Stimulated activated CD4-positive, alpha-beta T cell treated with anti-CD3 and anti-CD28 coated beads, Interleukin-1b, Interleukin-23, amount 100 ng/mL, for 48 hours (primary cell): ENCODE results near the gene PRKACB.

Experiments
- DNase-seq: peaks from one replicate; pipeline ENCODE4 v3.0.0-alpha.2; 2020

PRKACB gene

DNA sequence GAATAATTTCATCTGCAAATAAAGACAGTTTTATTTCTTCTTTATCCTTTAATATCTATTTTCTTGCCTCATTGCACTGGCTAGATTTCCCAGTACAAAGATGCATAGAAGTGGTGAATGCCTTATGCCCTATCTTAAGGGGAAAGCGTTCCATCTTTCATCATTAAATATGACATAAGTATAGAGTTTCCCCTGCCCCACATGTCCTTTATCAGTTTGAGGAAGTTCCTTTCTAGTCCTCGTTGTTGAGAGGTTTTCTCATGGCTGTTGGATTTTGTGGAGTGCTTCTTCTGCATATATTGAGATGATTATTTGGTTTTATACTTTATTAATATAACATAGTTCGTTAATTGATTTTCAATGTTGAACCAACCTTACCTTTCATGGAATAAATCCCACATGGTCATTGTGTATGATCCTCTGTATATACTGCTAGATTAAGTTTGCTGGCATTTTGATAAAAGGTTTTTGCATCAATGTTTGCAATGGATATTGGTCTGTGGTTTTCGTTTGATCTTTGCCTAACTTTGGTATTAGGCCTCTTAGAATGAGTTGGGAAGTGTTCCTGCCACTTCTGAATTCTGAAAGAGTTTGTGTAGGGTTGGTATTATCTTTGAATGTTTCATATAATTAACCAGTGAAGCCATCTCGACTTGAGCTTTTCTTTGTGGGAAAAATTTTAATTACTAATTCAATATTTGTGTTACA is 15.6 kb downstream of the PRKACB start:
- no peak for DNase-seq

DNA sequence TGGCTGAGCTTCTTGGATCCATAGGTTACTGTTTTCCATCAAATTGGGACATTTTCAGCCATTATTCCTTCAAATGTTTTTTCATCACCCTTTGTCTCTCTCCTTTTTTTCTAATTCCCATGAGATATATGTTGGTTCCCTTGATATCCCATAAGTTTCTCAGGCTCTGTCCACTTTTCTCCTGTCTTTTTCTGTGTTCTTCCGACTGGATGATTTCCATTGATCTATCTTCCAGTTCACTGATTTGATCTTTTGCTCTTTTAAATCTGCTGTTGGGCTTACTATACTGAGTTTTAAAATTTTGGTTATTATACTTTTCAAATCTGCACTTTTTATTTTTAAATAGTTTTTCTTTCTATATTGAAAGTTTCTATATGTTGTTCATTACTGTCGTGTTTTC is 18.2 kb downstream of the PRKACB start:
- no peak for DNase-seq

DNA sequence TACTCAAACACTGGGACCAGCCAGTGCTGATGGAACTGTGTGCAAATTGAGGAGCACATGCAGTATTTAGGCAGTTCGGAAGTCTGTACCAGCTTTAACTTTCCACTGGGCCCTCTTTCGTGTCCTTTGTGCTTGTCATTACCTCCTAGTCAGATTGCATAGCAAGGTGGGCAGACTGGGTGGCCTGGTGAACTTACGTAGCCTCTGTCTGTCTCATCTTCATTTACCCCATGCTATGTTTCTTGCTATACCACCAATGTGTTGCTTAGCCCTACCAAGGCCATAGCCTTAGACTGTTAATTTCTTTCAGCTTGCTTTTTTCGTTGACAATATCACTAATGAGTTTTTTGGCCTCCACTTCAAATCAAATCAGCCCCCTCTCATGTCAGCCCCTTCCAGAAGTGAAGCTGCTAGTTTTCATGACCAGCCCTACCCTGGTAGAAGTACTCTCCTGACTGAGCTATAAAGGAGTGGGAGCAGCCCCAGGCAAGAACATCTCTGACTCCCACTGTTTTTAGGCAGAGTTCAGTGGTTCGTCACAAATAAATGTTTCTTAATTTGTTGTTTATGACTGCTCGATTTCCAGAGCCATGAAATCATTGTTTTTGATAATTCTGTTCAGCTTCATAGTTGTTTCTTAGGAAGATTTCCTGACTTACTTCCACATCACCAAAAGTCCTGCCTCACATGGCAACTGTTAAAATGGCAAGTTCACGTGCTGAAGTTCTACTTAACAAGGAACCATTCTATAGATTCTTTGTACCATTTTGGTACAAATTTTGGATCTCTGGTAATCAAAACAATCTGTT is 19.3 kb downstream of the PRKACB start:
- DNase-seq = no peak

DNA sequence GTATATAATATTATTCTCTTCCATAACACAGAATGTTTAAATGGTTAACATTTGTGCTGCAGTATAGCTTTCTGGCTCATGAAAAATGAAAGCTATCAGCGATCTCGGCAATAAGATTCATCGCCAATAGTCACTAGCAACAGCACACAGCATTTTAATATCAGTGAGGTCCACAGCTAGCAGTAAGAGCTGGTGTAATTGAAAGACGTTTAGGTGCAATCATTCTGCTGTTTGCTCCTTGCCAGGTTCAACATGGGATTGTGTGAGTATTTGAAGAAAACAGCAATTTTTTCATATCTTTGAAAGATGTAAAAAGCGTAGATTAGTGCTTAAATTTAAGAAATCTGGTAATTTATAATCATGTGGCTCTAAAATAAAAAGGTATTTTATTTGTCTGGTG is 20.1 kb downstream of the PRKACB start:
- no peak for DNase-seq

DNA sequence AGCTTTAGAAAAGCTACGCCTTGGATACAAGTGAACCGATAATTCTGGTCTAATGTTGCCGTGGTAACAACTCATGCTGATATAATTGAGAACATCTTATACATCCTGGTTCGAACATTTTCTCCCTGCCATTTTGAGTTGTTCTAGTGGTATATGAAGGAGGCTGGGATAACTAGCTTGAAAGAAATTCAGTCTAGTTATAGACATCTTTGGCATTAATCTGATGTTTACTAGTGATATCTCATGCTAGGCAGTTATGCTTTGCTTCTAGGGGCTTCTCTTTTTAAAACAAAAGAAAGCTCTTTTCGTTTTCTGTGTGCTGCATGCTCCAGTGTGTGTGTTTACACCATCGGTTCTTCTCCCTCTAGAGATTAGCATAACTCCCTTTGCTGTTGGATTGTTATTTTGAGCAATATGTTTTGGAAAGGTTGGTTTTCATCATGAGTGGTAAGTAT is 20.5 kb downstream of the PRKACB start:
- no peak for DNase-seq

DNA sequence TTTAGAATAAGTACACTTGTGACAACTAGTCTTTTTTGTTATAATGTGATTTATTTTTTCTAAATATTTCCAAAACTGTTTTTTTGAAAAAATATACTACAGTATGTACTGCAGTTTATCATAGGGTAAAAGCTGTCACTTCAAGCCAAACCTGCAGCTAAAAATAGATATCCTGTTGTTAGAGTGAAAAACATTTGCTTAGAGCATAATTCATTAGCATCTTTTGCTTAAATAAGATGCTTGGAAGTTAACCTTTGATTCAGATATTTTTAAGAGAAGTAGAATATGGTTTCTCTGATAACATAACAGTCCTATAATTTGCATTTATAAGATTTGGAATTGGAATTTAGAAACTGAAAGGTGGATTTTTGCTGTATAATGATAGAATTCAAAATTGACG is 21.5 kb downstream of the PRKACB start:
- no peak for DNase-seq

DNA sequence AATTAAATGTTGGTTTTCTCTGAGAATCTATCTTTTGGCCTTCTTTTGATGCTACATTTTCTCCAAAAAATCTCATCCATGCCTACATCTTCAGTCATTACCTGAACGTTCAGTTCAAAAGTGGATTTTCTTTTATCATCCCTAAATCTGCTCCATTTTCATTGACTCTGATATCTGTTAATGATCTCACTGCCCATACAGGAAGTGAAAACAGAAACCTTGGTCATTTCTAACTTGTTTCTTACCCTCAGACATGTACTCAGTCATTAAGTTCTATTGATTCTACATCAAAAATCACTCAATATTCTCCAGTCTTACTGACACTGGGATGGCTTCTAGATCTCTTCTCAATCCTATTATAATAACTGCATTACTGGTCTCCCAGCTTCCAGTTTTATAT is 22.7 kb downstream of the PRKACB start:
- DNase-seq = no peak

DNA sequence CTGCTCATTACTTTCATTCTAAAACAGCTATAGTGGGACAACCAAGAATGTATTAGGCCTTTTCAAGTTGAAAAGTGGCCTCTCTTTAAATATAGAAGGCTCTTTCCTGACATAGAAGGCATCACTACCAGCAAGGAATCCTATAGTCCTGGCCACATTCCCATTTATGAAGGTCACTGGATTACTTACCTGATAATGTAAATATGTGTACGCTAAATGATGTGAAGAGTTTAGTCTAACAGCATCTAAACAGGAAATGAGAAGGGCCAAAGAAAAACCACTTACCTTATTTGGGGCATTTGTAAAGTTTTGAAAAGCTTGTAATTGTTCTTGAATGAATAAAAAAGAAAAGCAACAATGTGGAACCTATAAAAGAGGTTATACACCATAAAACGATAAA is 24.7 kb downstream of the PRKACB start:
- DNase-seq = no peak

DNA sequence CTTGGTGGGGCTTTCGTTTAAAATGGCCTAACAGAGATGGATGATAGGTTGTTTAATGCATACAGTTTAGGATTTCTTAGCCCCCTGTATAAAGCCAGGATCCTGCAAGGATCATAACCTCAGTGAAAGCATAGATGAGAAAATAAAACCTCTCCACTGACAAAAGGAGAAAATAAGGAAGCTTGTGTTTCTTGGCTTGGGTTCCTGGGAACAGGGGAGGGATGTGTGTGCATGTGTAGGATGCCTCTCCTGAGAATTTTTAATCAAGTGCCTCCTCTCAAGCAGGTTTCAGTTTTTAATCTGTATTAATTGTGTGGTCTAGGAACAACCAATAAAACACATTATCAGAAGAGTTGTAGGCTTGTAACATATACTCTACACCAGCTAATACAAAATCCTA is 26.1 kb downstream of the PRKACB start:
- no peak for DNase-seq

DNA sequence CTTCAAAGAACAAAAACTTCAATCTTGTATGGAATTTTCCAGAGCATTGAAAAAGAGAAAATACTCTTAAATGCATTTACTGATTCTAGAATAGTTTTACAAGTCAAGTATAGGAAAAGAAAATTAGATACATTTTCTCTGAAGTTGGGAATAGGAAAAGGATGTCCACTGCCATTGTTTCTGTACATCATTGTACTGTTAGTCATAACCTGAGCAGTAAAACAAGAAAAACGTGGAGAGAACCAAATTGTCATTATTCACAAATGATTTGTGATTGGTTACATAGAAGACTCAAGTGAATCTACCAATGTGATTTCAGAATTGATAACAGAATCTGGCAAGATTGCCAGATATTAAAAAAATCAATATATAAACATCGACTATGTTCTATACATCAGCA is 27.4 kb downstream of the PRKACB start:
- no peak for DNase-seq

DNA sequence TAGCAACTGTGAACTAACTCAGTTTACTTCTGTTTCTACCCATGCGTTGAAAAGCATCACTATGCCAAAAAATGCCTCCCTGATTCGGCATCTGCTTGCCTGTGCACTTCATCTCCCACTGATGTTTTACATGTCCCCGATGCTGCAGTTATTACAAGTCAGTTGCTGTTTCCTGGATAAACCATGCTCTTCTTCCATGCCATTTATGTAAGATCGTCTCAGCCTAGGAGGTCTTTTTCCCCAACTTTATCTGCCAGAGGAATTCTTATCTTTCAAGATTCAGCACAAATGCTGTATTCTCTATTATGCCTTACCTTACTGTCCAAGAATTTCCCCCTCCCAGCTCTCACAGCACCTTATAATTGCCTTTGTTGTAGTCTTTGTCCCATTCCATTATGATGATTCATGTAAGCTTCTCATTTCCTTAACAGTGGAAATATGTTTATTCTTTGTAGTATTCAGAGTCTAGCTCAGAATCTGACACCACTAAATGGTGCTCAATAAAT is 30.0 kb downstream of the PRKACB start:
- no peak for DNase-seq

DNA sequence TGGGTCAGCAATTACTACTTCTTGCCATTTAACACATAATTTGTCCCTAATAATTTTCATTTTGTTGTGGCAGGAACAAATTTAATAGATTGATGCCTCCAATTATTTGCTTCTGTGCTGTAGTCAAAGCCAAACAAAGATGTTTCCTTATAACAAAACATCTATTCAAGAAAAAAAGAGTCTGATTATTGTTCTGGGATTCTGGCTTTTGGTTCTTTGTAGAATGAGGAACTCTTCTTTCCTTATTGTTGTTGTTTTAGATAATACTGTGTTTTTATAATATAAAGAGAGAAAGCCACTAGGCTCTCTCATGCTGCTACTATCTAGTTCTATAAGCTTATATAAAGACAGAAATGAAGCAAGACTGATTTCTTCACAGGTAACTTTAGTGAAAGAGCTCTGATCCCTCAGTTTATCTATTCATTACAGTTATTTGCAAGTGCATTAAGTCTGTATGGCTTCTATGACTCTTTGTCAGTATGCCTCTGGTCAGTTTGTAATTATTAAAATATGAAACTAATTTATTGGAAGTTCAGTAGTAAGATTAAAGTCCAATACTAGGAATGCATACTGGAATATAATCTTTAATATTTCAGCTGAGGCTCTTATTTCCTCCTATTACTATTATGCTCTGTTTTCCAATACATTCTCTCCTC is 37.4 kb downstream of the PRKACB start:
- DNase-seq = no peak

DNA sequence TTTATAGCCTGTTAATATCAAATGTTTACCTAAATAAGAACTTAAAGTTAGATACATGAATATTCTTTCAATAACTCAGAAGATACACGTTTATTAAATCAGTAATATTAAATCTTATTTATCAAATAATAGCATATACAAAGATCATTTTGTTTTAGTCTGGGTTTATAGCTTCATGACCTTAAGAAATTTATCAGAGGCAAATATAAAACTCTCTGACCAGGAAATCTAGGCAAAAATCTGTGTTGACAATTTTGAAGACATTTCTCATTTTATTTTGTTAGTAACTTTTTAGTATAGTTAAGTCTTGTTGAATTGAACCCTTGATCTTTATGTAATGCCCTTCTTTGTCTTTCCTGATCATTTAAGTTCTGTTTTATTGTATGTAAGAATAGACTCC is 46.4 kb downstream of the PRKACB start:
- no peak for DNase-seq

DNA sequence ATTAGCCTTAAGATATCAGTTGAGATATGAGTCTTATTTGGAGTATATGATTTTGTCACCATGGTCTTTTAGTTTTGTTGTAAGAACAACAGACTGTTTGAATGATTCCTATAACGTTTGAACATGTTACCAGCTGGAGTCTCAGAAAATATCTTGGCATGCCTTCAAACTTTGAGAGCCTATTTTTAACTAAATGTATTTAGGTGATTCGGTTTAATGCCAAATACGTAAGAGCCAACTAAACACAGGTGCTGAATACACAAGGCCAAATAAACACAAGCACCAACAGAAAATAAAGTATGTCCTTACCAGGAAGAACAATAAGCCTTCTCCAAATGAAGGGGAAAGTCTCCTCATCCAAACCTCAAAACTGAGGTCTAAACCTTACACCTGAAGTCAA is 48.6 kb downstream of the PRKACB start:
- no peak for DNase-seq

DNA sequence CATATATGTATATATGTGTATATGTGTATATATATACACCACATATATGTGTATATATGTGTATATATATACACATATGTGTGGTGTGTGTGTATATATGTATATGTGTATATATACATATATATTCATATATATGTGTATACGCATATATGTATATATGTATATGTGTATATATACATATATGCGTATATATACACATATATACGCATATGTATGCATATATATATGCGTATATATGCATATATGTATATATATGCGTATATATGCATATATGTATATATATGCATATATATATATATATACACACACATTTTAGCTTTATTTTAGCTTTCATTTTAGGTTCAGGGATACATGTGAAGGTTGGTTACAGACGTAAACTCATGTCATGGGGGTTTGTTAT is 54.8 kb downstream of the PRKACB start:
- no peak for DNase-seq

DNA sequence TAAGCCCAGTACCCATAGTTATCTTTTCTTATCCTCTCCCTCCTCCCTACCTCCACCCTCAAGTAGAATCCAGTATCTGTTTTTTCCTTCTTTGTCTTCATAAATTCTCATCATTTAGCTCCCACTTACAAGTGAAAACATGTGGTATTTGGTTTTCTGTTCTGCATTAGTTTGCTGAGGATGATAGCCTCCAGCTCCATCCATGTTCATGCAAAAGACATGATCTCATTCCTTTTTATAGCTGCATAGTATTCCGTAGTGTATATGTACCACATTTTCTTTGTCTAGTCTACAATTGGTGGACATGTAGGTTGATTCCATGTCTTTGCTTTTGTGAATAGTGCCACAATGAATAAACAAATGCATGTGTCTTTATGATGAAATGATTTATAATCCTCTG is 55.2 kb downstream of the PRKACB start:
- no peak for DNase-seq

DNA sequence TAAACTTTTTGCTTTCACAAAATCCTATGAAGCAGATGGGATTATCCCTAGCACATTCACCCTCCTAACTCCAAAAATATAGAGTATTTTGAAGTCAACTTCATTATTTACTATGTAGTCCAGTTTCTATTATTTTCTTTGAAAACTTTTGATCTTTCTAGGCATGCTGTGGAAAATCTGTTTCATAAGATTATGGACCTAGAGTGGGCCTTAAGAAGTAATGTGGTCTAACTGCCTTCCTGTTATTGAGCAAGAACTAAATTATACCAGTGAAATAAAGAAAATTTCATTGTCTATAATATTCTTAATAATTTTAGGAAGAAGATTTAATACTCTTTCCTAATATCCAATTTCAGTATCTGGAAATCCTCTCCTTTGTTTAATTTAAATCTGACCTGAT is 58.1 kb downstream of the PRKACB start:
- no peak for DNase-seq

DNA sequence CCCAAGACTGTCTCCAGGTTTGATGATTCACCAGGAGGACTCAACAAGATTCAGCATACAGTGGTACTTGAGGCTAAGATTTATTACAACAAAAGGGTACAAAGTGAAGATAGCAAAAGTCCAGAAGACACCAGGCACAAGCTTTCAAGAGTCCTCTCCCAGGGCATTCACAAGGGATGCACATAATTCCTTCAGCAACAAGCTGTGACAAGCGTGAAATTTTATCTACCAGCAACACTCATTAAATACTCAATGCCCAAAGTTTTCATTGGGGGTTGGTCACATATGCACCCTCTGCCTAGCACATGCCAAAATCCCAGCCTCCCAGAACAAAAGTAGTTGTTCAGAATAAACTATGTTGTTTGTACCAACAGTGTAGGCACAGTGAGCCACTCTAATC is 62.3 kb downstream of the PRKACB start:
- DNase-seq = no peak

DNA sequence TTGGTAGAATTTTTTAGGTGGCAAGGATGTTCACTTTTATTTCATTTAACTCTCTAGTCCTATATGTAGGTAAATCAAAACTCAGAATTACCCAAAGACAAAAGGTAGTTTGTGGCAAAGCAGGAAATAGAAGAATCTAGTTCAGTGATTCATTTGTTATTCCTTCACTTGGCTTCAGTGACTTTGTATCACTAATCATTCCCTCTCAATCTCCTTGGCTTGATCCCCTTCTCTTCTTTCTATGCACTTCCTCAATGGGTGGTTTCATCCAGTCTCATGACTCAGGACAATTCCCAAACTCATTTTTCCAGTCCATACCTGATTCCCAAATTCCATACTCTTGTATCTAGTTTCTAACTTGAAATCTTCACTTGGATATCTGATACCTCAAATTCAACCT is 64.9 kb downstream of the PRKACB start:
- DNase-seq = no peak

DNA sequence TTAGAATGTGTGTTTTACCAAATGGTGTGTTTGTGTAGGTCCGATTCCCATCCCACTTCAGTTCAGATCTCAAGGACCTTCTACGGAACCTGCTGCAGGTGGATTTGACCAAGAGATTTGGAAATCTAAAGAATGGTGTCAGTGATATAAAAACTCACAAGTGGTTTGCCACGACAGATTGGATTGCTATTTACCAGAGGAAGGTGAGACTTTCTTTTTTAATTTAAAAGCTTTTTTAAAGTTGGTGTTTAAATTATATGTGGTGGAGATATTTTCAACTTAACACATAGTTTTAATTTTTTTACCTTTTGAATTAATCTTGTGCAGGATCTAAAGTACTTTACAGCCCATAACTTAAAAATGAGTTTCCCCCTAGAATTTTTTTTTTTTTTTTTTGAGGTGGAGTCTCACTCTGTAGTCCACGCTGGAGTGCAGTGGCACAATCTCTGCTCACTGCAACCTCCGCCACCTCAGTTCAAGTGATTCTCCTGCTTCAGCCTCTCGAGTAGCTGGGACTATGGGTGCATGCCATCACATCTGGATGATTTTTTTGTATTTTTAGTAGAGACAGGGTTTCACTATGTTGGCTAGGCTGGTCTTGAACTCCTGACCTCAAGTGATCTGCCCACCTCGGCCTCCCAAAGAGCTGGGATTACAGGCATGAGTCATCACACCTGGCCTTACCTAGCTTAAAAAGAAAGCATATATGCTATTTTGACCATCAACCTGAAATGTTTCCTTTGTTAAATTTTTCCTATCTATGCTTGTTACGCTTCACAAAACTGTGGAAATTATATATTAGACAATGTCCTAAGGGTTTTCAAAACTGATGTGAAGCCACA is 70.3 kb downstream of the PRKACB start:
- no peak for DNase-seq

DNA sequence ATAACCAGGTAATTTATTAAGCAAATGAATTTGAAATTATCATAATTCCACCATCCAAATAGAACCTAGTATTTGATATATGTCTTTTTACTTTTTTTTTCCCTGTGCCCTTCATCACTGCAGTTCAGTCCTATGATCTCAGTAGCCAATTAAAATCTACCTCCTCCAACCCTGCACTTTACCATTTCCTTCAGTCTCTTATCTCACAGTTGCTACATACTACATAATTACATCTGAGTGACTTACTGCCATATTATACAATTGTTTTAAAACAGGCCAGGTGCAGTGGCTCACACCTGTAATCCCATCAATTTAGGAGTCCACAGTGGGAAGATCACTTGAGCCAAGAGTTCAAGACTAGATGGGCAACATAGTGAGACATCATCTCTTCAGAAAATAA is 73.2 kb downstream of the PRKACB start:
- no peak for DNase-seq

DNA sequence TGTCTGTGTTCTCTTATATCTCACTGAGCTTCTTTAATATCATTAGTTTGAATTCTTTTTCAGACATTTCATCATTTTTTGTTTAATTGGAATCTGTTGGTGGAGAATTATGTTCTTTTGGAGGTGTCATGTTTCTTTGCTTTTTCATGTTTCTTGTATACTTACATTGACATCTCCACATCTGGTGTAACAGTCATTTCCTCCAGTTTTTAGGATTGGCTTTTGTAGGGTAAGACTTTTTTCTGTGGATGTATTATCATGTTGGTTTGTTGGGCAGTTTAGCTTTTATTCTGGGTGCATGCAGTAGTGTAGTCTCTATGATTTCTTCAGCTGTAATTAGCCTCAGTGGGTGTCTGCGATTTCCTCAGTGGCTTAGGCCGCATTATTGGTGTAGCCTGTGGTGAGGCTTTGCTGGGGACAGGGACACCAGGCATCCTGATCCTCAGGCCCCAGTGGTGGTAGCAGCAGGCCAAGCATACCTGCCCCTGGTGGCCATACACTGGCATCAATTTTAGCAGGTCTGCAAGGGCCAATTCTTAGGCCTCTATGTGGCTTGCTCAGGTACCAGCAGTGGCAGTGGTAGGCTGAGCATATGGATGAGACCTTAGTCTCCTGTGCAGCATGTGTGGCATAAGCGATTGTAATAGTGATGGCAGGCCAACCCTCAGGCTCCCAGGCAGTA is 79.8 kb downstream of the PRKACB start:
- no peak for DNase-seq
